H1 (cell line): ENCODE results near the gene ZFP91. TPM values are rescaled to one million over a fixed set of nuclear protein-coding genes. Genes with fewer than 3 reads are reported as not detected.

Experiments
- CTCF ChIA-PET: fragments of 300-600 bp; sonication (Branson Sonifier 250); formaldehyde crosslinking; loops from one replicate; lab custom pipeline; 2021; ENCODE audit not compliant: partially characterized antibody; lab: Charles Lee
- POLR2A ChIA-PET: fragments of 300-600 bp; sonication (Branson Sonifier 250); formaldehyde crosslinking; loops from one replicate; lab custom pipeline; 2021; ENCODE audit warnings: inconsistent platforms; ENCODE audit not compliant: partially characterized antibody; lab: Charles Lee
- DNase-seq, 2 experiments: peaks; one replicate each; pipeline versions ENCODE4 v3.0.0 to v3.0.0-alpha.2; 2010 to 2022; ENCODE audit warnings: low spot score in 2 of 2, low read depth in 1 of 2, mixed read lengths in 1 of 2
- FAIRE-seq: peaks from 2 replicates; lab custom pipeline; 2011; peaks lifted over from hg19 to GRCh38; lab: Jason Lieb, UNC
- H2AFZ ChIP-seq: 2 replicates; pipeline ENCODE4 v1.8.1; 2012; ENCODE audit warnings: low read length, inconsistent platforms
- H2AK5ac ChIP-seq: 2 replicates; pipeline ENCODE4 v1.6.1; 2013; ENCODE audit warnings: low read depth, low read length
- H2BK120ac ChIP-seq: replicated peaks from 2 replicates; pipeline ENCODE3; 2013; ENCODE audit warnings: low read depth, low read length, inconsistent platforms
- H2BK12ac ChIP-seq: 2 replicates; pipeline ENCODE4 v1.6.1; 2013; ENCODE audit warnings: low read depth, low read length
- H2BK15ac ChIP-seq: 2 replicates; pipeline ENCODE4 v1.6.1; 2013; ENCODE audit warnings: low read length
- H2BK20ac ChIP-seq: 2 replicates; pipeline ENCODE4 v1.6.1; 2013; ENCODE audit warnings: low read length
- H2BK5ac ChIP-seq: 2 replicates; pipeline ENCODE4 v1.6.1; 2013; ENCODE audit warnings: low read depth, low read length
- H3K14ac ChIP-seq: 2 replicates; pipeline ENCODE4 v1.6.1; 2013; ENCODE audit warnings: inconsistent platforms; ENCODE audit not compliant: insufficient read length
- H3K18ac ChIP-seq: 2 replicates; pipeline ENCODE4 v1.6.1; 2013; ENCODE audit warnings: low read length; ENCODE audit errors: extremely low read depth
- H3K23ac ChIP-seq: 2 replicates; pipeline ENCODE4 v1.6.1; 2013; ENCODE audit warnings: inconsistent platforms; ENCODE audit not compliant: insufficient read length
- H3K23me2 ChIP-seq: 2 replicates; pipeline ENCODE4 v1.6.1; 2013; ENCODE audit warnings: low read depth, low read length
- H3K27ac ChIP-seq: 2 replicates; pipeline ENCODE4 v1.6.1; 2011; ENCODE audit warnings: low read depth, low read length, inconsistent platforms
- H3K27me3 ChIP-seq, 4 experiments: replicated peaks in 1 of 4; 1 replicate in 1 of 4; 2 replicates in 3 of 4; pipeline versions ENCODE4 v1.6.1 to v1.8.1; 2011 to 2013; ENCODE audit warnings: low read length in 3 of 4, mild to moderate bottlenecking in 3 of 4, inconsistent platforms in 2 of 4, mixed read lengths in 2 of 4, moderate library complexity in 1 of 4; ENCODE audit not compliant: control insufficient read depth in 3 of 4, insufficient read depth in 3 of 4; ENCODE audit errors: extremely low read depth in 1 of 4
- H3K36me3 ChIP-seq, 4 experiments: 2 replicates each; pipeline versions ENCODE4 v1.6.1 to v1.8.1; 2011 to 2013; ENCODE audit warnings: mild to moderate bottlenecking in 4 of 4, low read length in 3 of 4, moderate library complexity in 2 of 4, control low read depth in 1 of 4, inconsistent platforms in 1 of 4; ENCODE audit not compliant: insufficient read depth in 4 of 4, control insufficient read depth in 2 of 4
- H3K4ac ChIP-seq: replicated peaks from 2 replicates; pipeline ENCODE3; 2013; ENCODE audit warnings: low read length, low read depth, mixed read lengths, inconsistent platforms; ENCODE audit not compliant: insufficient read length
- H3K4me1 ChIP-seq, 4 experiments: replicated peaks in 1 of 4; 1 replicate in 1 of 4; 2 replicates in 3 of 4; pipeline versions ENCODE4 v1.6.1 to v1.8.1; 2011 to 2013; ENCODE audit warnings: low read length in 3 of 4, inconsistent platforms in 2 of 4, mixed read lengths in 1 of 4; ENCODE audit not compliant: insufficient read depth in 4 of 4, control insufficient read depth in 3 of 4
- H3K4me2 ChIP-seq, 2 experiments: 2 replicates each; pipeline versions ENCODE4 v1.6.1 to v1.8.1; 2011 to 2013; ENCODE audit warnings: low read depth in 2 of 2, low read length in 2 of 2, control low read depth in 1 of 2, inconsistent platforms in 1 of 2, mild to moderate bottlenecking in 1 of 2; ENCODE audit not compliant: insufficient read depth in 1 of 2
- H3K4me3 ChIP-seq, 4 experiments: fragments of 200-600, 300-600 bp in 1 of 4; sonication (generic), shearing (Covaris generic), sonication (Bioruptor Twin) in 1 of 4; 2 replicates each; pipeline versions ENCODE4 v1.5.1 to v1.8.1; 2011 to 2016; ENCODE audit warnings: low read length in 4 of 4, low read depth in 3 of 4, control low read depth in 2 of 4, inconsistent platforms in 2 of 4, mild to moderate bottlenecking in 2 of 4, mixed read lengths in 1 of 4, moderate library complexity in 1 of 4; ENCODE audit not compliant: insufficient read depth in 2 of 4; ENCODE audit errors: extremely low read depth in 1 of 4
- H3K56ac ChIP-seq: replicated peaks from 2 replicates; pipeline ENCODE3; 2013; ENCODE audit warnings: low read depth, mild to moderate bottlenecking, mixed read lengths, low read length, inconsistent platforms; ENCODE audit not compliant: insufficient read length
- H3K79me1 ChIP-seq: 2 replicates; pipeline ENCODE4 v1.6.1; 2013; ENCODE audit warnings: low read depth, low read length, control low read depth
- H3K79me2 ChIP-seq, 2 experiments: 2 replicates each; pipeline versions ENCODE4 v1.6.1 to v1.8.1; 2012 to 2013; ENCODE audit warnings: low read length in 2 of 2, mild to moderate bottlenecking in 2 of 2, inconsistent platforms in 1 of 2; ENCODE audit not compliant: insufficient read depth in 2 of 2, control insufficient read depth in 1 of 2
- H3K9ac ChIP-seq, 4 experiments: replicated peaks in 1 of 4; 1 replicate in 1 of 4; 2 replicates in 3 of 4; pipeline versions ENCODE4 v1.6.1 to v1.8.1; 2011 to 2013; ENCODE audit warnings: low read depth in 3 of 4, low read length in 3 of 4, control low read depth in 2 of 4, mild to moderate bottlenecking in 2 of 4, moderate library complexity in 2 of 4, inconsistent platforms in 1 of 4; ENCODE audit errors: extremely low read depth in 1 of 4
- H3K9me3 ChIP-seq, 2 experiments: 2 replicates each; pipeline versions ENCODE4 v1.6.1 to v1.8.1; 2012 to 2013; ENCODE audit warnings: mild to moderate bottlenecking in 2 of 2, moderate library complexity in 2 of 2, control low read depth in 1 of 2, inconsistent platforms in 1 of 2, low read depth in 1 of 2, low read length in 1 of 2, mixed read lengths in 1 of 2; ENCODE audit not compliant: insufficient read depth in 2 of 2
- H4K20me1 ChIP-seq, 2 experiments: replicated peaks in 1 of 2; 2 replicates each; pipeline versions ENCODE3 to v1.8.1; 2011 to 2013; ENCODE audit warnings: inconsistent platforms in 2 of 2, low read length in 2 of 2, mild to moderate bottlenecking in 1 of 2; ENCODE audit not compliant: insufficient read depth in 2 of 2, control insufficient read depth in 1 of 2
- H4K5ac ChIP-seq: 2 replicates; pipeline ENCODE4 v1.6.1; 2013; ENCODE audit warnings: low read length, low read depth, mixed read lengths, inconsistent platforms; ENCODE audit not compliant: insufficient read length
- H4K8ac ChIP-seq: 2 replicates; pipeline ENCODE4 v1.8.0; 2013; ENCODE audit warnings: mild to moderate bottlenecking, moderate library complexity, low read length, inconsistent platforms; ENCODE audit not compliant: insufficient read depth; ENCODE audit errors: extremely low read depth
- H4K91ac ChIP-seq: replicated peaks from 2 replicates; pipeline ENCODE3; 2013; ENCODE audit warnings: low read length, mixed read lengths, inconsistent platforms; ENCODE audit not compliant: insufficient read length
- CHD2 ChIP-seq: IDR thresholded peaks from 2 replicates; pipeline ENCODE4 v1.6.1; 2012; ENCODE audit warnings: low read length, improper control_type of control experiment
- CREB1 ChIP-seq: IDR thresholded peaks from 2 replicates; pipeline ENCODE4 v1.6.1; 2012; ENCODE audit warnings: inconsistent platforms
- GABPA ChIP-seq: IDR thresholded peaks from 2 replicates; pipeline ENCODE4 v1.6.1; 2011; ENCODE audit warnings: mild to moderate bottlenecking, low read length, moderate library complexity, borderline replicate concordance; ENCODE audit not compliant: insufficient read depth
- RFX5 ChIP-seq: IDR thresholded peaks from 2 replicates; pipeline ENCODE4 v1.6.1; 2011; ENCODE audit warnings: low read depth, low read length, improper control_type of control experiment, borderline replicate concordance
- SP4 ChIP-seq: IDR thresholded peaks from 2 replicates; pipeline ENCODE4 v1.6.1; 2012; ENCODE audit warnings: low read length, inconsistent platforms
- YY1 ChIP-seq: IDR thresholded peaks from 2 replicates; pipeline ENCODE4 v1.6.1; 2011; ENCODE audit warnings: low read depth, mild to moderate bottlenecking, low read length
- WGBS, 2 experiments: shearing (Covaris generic) in 1 of 2; methylation state at CpG; one replicate each; pipeline versions ENCODE4 v1.1.6 to v1.1.7; 2013 to 2015; ENCODE audit warnings: low lambda C conversion rate in 2 of 2, mixed read lengths in 2 of 2, inconsistent platforms in 1 of 2, low coverage in 1 of 2, missing lambda C conversion rate in 1 of 2; ENCODE audit not compliant: insufficient replicate concordance in 2 of 2, insufficient coverage in 1 of 2, insufficient read length in 1 of 2; ENCODE audit errors: extremely low coverage in 1 of 2, missing lambda C conversion rate in 1 of 2; 5-methylcytosine and 5-hydroxymethylcytosine counted together
- polyA plus RNA-seq, 7 experiments: library from polyadenylated mRNA; depleted of rRNA in 3 of 7; stranded (reverse) in 5 of 7; unstranded in 2 of 7; fragments of >200 nt in 5 of 7; fragments of 200-250 nt in 2 of 7; gene quantifications; 1 replicate in 5 of 7; 2 replicates in 1 of 7; 4 replicates in 1 of 7; pipeline versions ENCODE4 v1.2.1 to v1.2.3, GENCODE V29; 2011 to 2013; ENCODE audit warnings: missing spikeins in 2 of 7, mixed read lengths in 2 of 7
- total RNA-seq: library from RNA; stranded (reverse); fragmentation: NEBNext Ultra II Directional; extraction: Animal tissue kit (Norgen Biotek cat#: 25700); gene quantifications from 2 replicates; pipeline ENCODE4 v1.2.1, GENCODE V29; 2021

ZFP91 gene
- total and polyA plus RNA-seq, 2 of the 8 experiments (the other 6 are each of a cell fraction or from before 2014, with no cell fraction given) = 10.7 to 29.0 TPM

- no peaks in the 10 kb centered on the region for H3K4me1 ChIP-seq
- H2AFZ ChIP-seq = no peak overlapping the region
- peaks cover 0 to 45% of the 10 kb centered on the region in 2 experiments; a peak in 3 of 4 replicates for H3K79me2 ChIP-seq
- H2AK5ac ChIP-seq = no peak overlapping the region
- H2BK120ac ChIP-seq = no peak overlapping the region
- DNase-seq = no peak
- no peaks in the 10 kb centered on the region for H3K27me3 ChIP-seq
- H3K56ac ChIP-seq = no peak overlapping the region
- no peak for FAIRE-seq
- no peak overlapping the region for H3K4me2 ChIP-seq
- H3K9ac ChIP-seq = no peak overlapping the region
- no peak overlapping the region for H3K27ac ChIP-seq
- peaks cover 14 to 52% (median 40%) of the 10 kb centered on the region in 4 experiments for H3K36me3 ChIP-seq
- H3K14ac ChIP-seq = no peak overlapping the region
- no peaks in the 10 kb centered on the region for H3K79me1 ChIP-seq
- H4K91ac ChIP-seq = no peak overlapping the region
- no peak for TF ChIP-seq CHD2
- no peak for TF ChIP-seq GABPA
- TF ChIP-seq SP4 = no peak
- TF ChIP-seq YY1 = no peak
- TF ChIP-seq RFX5 = no peak
- TF ChIP-seq CREB1 = no peak
- H3K4me3 ChIP-seq = no peak overlapping the region
- no peak overlapping the region for H3K4ac ChIP-seq
- ChIA-PET CTCF (interaction anchor here (0.6 to 1.3 kb wide), 4 partner anchors 18 to 178 kb away, joined by 3 to 4 read pairs (median 4); no protein-coding TSS in a partner anchor), POLR2A (no interaction called here)
- no peak overlapping the region for H2BK15ac ChIP-seq
- no peak overlapping the region for H4K8ac ChIP-seq
- H3K9me3 ChIP-seq = no peaks in the 10 kb centered on the region
- no peak overlapping the region for H3K23ac ChIP-seq
- H3K23me2 ChIP-seq = no peaks in the 10 kb centered on the region
- H2BK20ac ChIP-seq = no peak overlapping the region
- WGBS, 2 experiments = 87% methylated on average over 8 of the region's 8 CpGs; no CpG with 5 or more reads in 1 of the 2 experiments
- H4K5ac ChIP-seq = no peak overlapping the region
- H2BK5ac ChIP-seq = no peak overlapping the region
- H4K20me1 ChIP-seq = peaks cover 0 to 6% of the 10 kb centered on the region in 2 experiments
- no peak overlapping the region for H2BK12ac ChIP-seq
- H3K18ac ChIP-seq = no peak overlapping the region
Observed at GRCh38 chr11:58609723-58610122, 30.9 kb downstream of the ZFP91 start.
